ENCODE data around the gene CHDH.

CHDH gene, protein sequence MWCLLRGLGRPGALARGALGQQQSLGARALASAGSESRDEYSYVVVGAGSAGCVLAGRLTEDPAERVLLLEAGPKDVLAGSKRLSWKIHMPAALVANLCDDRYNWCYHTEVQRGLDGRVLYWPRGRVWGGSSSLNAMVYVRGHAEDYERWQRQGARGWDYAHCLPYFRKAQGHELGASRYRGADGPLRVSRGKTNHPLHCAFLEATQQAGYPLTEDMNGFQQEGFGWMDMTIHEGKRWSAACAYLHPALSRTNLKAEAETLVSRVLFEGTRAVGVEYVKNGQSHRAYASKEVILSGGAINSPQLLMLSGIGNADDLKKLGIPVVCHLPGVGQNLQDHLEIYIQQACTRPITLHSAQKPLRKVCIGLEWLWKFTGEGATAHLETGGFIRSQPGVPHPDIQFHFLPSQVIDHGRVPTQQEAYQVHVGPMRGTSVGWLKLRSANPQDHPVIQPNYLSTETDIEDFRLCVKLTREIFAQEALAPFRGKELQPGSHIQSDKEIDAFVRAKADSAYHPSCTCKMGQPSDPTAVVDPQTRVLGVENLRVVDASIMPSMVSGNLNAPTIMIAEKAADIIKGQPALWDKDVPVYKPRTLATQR

DNA sequence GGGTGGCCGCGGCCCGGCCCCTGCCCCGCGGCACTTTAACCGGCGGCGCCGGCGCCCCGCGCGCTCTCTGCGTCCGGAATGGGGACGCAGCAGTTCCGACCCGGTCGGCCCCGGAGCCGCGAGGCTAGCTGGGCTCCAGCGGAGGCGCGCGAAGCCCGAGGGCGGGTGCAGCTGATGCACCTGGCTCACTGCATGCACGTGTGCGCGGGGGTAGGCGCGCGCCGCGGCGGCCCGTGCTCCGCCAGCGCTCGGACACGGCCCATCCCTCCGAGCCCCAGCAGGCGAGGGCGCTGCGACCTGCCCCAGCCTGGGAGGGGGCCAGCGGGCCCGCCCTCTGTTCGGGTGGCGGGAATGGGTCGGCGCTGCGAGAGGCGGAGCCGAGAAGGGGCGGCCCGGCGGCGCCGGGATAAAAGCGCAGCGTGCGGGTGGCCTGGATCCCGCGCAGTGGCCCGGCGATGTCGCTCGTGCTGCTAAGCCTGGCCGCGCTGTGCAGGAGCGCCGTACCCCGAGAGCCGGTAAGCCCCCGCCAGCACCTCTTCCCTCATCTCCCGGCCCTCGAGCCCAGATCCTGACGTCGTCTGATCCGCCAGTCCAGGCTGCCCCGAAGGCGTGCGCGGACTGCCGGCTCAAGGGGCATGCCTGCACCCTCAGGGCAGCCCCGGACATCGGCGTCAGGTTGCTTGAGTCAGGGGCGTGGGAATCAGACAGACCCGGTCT, at the start of gene CHDH, which contains the start of gene IL17RB:
Gene CHDH, minus strand, starts transcription at position 286 of the 717 bp plus-strand sequence. CDS start 22,411 bp downstream, outside the sequence.
Gene IL17RB, plus strand, starts transcription at position 435 of the 717 bp plus-strand sequence. Its CDS starts 21 bp downstream, at position 456.
- H3K27ac Mint-ChIP-seq, result peak within 1 kb of the TSS in 2 of 3 experiments; percentile 42 to 64
- TF ChIP-seq, protein P1, sequence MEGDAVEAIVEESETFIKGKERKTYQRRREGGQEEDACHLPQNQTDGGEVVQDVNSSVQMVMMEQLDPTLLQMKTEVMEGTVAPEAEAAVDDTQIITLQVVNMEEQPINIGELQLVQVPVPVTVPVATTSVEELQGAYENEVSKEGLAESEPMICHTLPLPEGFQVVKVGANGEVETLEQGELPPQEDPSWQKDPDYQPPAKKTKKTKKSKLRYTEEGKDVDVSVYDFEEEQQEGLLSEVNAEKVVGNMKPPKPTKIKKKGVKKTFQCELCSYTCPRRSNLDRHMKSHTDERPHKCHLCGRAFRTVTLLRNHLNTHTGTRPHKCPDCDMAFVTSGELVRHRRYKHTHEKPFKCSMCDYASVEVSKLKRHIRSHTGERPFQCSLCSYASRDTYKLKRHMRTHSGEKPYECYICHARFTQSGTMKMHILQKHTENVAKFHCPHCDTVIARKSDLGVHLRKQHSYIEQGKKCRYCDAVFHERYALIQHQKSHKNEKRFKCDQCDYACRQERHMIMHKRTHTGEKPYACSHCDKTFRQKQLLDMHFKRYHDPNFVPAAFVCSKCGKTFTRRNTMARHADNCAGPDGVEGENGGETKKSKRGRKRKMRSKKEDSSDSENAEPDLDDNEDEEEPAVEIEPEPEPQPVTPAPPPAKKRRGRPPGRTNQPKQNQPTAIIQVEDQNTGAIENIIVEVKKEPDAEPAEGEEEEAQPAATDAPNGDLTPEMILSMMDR (IDR thresholded peaks at IDR 0.05; ENCODE audit: unreplicated experiment in 3 of 3), result no peak
- H3K36me3 Mint-ChIP-seq (ENCODE audit: low read depth), result no peaks in the 10 kb centered on the region
- peak within 1 kb of the TSS; percentile 79 to 85 (median 83) for H3K4me3 Mint-ChIP-seq
- H3K9me3 Mint-ChIP-seq, result no peaks in the 10 kb centered on the region
- H3K27me3 Mint-ChIP-seq (ENCODE audit: low read depth), result peaks cover 52% of the 10 kb centered on the region
- H3K4me1 Mint-ChIP-seq, result peaks cover 8% of the 10 kb centered on the region

DNA sequence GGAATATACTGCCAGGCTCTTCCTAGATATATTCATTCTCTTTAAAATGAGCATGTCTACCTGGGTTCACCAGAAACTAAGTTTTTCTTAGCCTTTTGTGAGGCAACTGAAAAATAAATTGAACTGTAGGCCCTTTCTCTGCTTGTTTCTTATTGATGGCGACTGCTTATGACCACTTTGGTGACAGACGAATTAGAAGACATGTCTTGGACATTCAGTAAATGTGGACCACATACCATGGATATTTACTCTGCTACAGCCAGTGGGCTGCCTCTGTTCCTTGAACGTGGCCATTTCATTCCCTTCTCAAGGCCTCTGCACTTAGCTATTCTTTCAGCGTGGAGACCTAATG, 46.0 kb upstream of the CHDH start:
- TF ChIP-seq, protein P1 (IDR thresholded peaks at IDR 0.05; ENCODE audit: unreplicated experiment in 3 of 3), result no peak
- H3K9me3 Mint-ChIP-seq, result no peaks in the 10 kb centered on the region
- peaks cover 11% of the 10 kb centered on the region for H3K36me3 Mint-ChIP-seq (ENCODE audit: low read depth)
- H3K4me1 Mint-ChIP-seq, result peaks cover 42% of the 10 kb centered on the region
- H3K27ac Mint-ChIP-seq, result peak overlapping the region; percentile 95 to 96 (median 95)
- H3K27me3 Mint-ChIP-seq (ENCODE audit: low read depth), result peaks cover 27% of the 10 kb centered on the region
- H3K4me3 Mint-ChIP-seq, result peak overlapping the region; percentile 99

DNA sequence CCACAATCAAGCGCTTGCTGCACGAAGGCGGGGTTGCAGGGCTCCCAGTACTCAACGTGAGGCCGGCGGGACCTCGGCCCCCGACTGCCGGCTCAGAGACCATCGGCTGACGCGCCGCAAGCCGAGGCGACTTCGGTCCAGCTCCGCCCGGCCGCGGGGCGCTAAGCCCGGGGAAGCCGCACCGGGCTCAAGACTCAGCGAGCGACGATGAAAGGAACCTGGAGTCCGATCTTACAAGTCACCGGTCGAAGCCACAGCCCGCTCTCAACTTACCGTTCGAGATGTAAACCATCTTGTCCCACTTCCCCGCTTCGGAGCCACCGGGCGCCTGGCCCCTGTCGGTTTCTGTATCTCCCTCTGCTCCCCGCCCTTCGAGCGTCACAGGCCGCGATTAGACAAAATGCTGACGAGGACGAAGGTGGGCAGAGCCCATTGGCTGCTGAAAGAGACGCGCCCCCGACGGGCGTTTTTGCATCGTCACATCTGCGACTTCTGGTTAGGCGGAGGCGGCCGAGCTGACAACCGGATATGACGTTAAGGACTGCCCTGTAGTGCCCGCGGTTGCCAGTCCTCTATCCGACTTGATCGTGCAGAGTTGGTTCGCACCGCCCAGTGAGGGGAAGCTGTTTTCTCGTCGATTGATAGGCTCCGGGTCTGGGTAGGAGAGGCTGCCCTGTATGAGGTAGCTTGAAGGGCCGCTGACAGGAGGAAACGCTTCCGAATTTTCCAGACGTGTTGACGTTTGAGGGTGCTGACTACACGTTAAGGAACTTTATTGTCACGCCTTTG, 45.5 kb upstream of the CHDH start, which contains the start of gene SELENOK:
Gene SELENOK, minus strand, starts transcription at position 363 of the 789 bp plus-strand sequence.
- H3K36me3 Mint-ChIP-seq (ENCODE audit: low read depth), result peaks cover 14% of the 10 kb centered on the region
- H3K9me3 Mint-ChIP-seq, result no peaks in the 10 kb centered on the region
- H3K4me3 Mint-ChIP-seq, result peak within 1 kb of the TSS; percentile 99
- H3K27ac Mint-ChIP-seq, result peak within 1 kb of the TSS; percentile 95 to 96 (median 95)
- peaks cover 23% of the 10 kb centered on the region for H3K27me3 Mint-ChIP-seq (ENCODE audit: low read depth)
- TF ChIP-seq, protein P1 (IDR thresholded peaks at IDR 0.05; ENCODE audit: unreplicated experiment in 3 of 3), result no peak
- peaks cover 42% of the 10 kb centered on the region for H3K4me1 Mint-ChIP-seq

DNA sequence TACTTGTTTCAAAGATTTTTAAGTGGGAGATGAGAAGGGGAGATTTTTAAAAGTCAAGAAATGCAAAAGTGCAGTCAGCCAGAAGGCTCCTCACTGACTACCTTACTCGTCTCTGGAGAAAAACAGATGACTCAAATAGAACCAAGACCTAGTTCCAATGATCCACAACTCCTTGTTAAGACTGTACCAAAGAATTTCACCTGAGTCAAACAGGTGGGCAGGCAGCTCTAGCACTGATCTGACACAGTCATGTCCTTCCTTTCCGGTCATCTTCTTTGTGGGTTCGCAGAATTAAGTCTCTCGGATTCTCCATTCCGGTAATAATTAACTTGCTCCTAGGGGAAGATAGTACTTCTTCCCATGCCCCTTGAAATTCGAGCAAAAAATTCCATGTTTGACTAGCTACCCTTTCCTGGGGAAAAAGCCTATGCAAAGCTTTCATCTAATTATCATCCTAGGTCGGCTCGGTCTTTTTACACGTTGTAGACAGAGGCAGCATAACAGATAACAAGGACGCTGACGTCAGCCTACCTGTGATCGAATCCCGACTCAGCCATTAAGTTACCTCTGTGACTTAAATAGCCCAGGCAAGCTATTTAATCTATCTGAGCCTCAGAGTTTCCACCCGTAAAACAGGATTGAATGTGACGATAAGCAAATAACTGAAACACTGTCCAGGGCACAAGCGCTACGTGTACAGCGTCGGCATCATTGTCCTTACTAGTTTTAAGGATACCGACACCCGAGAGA, 44.7 kb upstream of the CHDH start:
- Mint-ChIP-seq H3K4me1 (peaks cover 42% of the 10 kb centered on the region), H3K27me3 (ENCODE audit: low read depth) (peaks cover 23% of the 10 kb centered on the region), H3K36me3 (ENCODE audit: low read depth) (peaks cover 16% of the 10 kb centered on the region), H3K27ac (peak overlapping the region; percentile 31 to 96 (median 80)), H3K9me3 (no peaks in the 10 kb centered on the region), H3K4me3 (peak overlapping the region; percentile 99)
- TF ChIP-seq, protein P1 (IDR thresholded peaks at IDR 0.05; ENCODE audit: unreplicated experiment in 3 of 3), result no peak

DNA sequence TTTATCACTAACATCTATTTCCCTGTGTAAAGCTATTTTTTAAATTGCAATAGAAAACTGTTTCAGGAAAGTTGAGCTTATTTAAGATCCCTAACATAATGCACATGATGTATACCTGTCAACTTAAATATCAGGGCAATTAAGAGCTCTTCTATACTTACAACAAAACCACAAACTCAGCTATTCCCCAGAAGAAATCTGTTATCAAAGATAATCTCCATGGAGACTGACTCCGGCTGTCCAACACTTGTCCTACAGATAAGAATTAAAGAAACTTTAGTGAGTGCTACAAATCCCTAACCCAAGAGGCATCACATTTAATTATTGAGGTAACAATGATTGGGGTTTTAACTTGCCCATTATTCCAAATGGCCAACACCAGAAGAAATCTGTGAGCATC, 42.0 kb upstream of the CHDH start:
- H3K27ac Mint-ChIP-seq, result no peak overlapping the region
- H3K36me3 Mint-ChIP-seq (ENCODE audit: low read depth), result peaks cover 22% of the 10 kb centered on the region
- TF ChIP-seq, protein P1 (IDR thresholded peaks at IDR 0.05; ENCODE audit: unreplicated experiment in 3 of 3), result no peak
- H3K4me1 Mint-ChIP-seq, result peaks cover 34% of the 10 kb centered on the region
- H3K4me3 Mint-ChIP-seq, result peak overlapping the region in 1 of 3 experiments; percentile 34
- no peaks in the 10 kb centered on the region for H3K9me3 Mint-ChIP-seq
- H3K27me3 Mint-ChIP-seq (ENCODE audit: low read depth), result peaks cover 11% of the 10 kb centered on the region
